HepG2 (cell line): ENCODE data around the gene FXYD4. TPM values are rescaled to one million over a fixed set of nuclear protein-coding genes. Genes with fewer than 3 reads are reported as not detected.

ENCODE experiments used
- CEBPB ChIP-seq: IDR thresholded peaks from 2 replicates; pipeline ENCODE4 v1.6.1; 2011; ENCODE audit warnings: low read depth, low read length, improper control_type of control experiment, borderline replicate concordance
- CEBPG ChIP-seq: IDR thresholded peaks from 2 replicates; pipeline ENCODE4 v1.6.1; 2016
- HDAC1 ChIP-seq: sonication (generic); formaldehyde crosslinking; IDR thresholded peaks from 2 replicates; pipeline ENCODE4 v1.5.1; 2020; ENCODE audit warnings: mild to moderate bottlenecking, missing genetic modification reagents
- HDAC2 ChIP-seq: sonication (generic); formaldehyde crosslinking; IDR thresholded peaks from 2 replicates; pipeline ENCODE4 v1.4.0; 2020; ENCODE audit warnings: missing genetic modification reagents
- JUNB ChIP-seq: sonication (generic); formaldehyde crosslinking; IDR thresholded peaks from 2 replicates; pipeline ENCODE4 v1.8.0; 2022; ENCODE audit warnings: missing genetic modification reagents, mild to moderate bottlenecking, borderline replicate concordance
- JUND ChIP-seq: sonication (generic); formaldehyde crosslinking; IDR thresholded peaks from 2 replicates; pipeline ENCODE4 v1.8.0; 2022; ENCODE audit warnings: mild to moderate bottlenecking, missing genetic modification reagents
- MED1 ChIP-seq: sonication (generic); formaldehyde crosslinking; IDR thresholded peaks from 2 replicates; pipeline ENCODE4 v1.4.0; 2020; ENCODE audit warnings: missing genetic modification reagents
- MEF2D ChIP-seq: sonication (generic); formaldehyde crosslinking; IDR thresholded peaks from 2 replicates; pipeline ENCODE4 v1.5.1; 2020; ENCODE audit warnings: mild to moderate bottlenecking, missing genetic modification reagents
- POLR2AphosphoS5 ChIP-seq: IDR thresholded peaks from 2 replicates; pipeline ENCODE4 v1.6.1; 2012; ENCODE audit warnings: low read depth, low read length
- RBM22 ChIP-seq: fragments of 200-400 bp; formaldehyde crosslinking; optimal IDR thresholded peaks from 2 replicates; pipeline ENCODE3; 2017; ENCODE audit warnings: mild to moderate bottlenecking, low read length, moderate library complexity
- RBM39 ChIP-seq: fragments of 200-400 bp; formaldehyde crosslinking; IDR thresholded peaks from one replicate; pipeline ENCODE4 v1.6.1; 2018; ENCODE audit warnings: antibody characterized with exemption, mild to moderate bottlenecking, low read depth, low read length; ENCODE audit not compliant: poor library complexity, severe bottlenecking
- SALL1 ChIP-seq: sonication (generic); formaldehyde crosslinking; IDR thresholded peaks from 2 replicates; pipeline ENCODE4 v1.8.0; 2022; ENCODE audit warnings: mild to moderate bottlenecking, missing genetic modification reagents
- SOX6 ChIP-seq, 2 experiments: fragments of 450-650 bp in 1 of 2; sonication (generic) in 1 of 2; formaldehyde crosslinking in 1 of 2; IDR thresholded peaks; 2 replicates each; pipeline versions ENCODE4 v1.4.0 to v1.6.1; 2017 to 2020; ENCODE audit warnings: antibody characterized with exemption in 1 of 2, mild to moderate bottlenecking in 1 of 2, missing genetic modification reagents in 1 of 2
- SP1 ChIP-seq, 2 experiments: fragments of 450-650 bp in 1 of 2; sonication (generic) in 1 of 2; formaldehyde crosslinking in 1 of 2; IDR thresholded peaks; 2 replicates each; pipeline versions ENCODE4 v1.4.0 to v1.6.1; 2016 to 2020; ENCODE audit warnings: missing genetic modification reagents in 1 of 2
- ZNF263 ChIP-seq: sonication (generic); formaldehyde crosslinking; IDR thresholded peaks from 2 replicates; pipeline ENCODE4 v1.4.0; 2020; ENCODE audit warnings: missing genetic modification reagents
- ZNF777 ChIP-seq: sonication (generic); formaldehyde crosslinking; IDR thresholded peaks from 2 replicates; pipeline ENCODE4 v1.4.0; 2020; ENCODE audit warnings: missing genetic modification reagents
- polyA plus RNA-seq, 8 experiments: library from polyadenylated mRNA; depleted of rRNA in 3 of 8; stranded (reverse) in 7 of 8; unstranded in 1 of 8; fragments of >200 nt; fragmentation: Illumina TruSeq in 4 of 8; extraction: Trizol in 4 of 8; gene quantifications; 2 replicates each; pipeline versions ENCODE4 v1.2.1 to v1.2.3, GENCODE V29; 2011 to 2016; ENCODE audit warnings: low read depth in 4 of 8, missing spikeins in 1 of 8, mixed read lengths in 1 of 8; ENCODE audit not compliant: insufficient read depth in 1 of 8
- total RNA-seq, 5 experiments: library from RNA; depleted of rRNA; stranded (reverse); fragments of >200 nt; fragmentation: Illumina TruSeq; extraction: Trizol; gene quantifications; 2 replicates each; pipeline ENCODE4 v1.2.3, GENCODE V29; 2016; ENCODE audit warnings: low read depth in 1 of 5
- TF ChIP-seq, protein P1 (sequence below): IDR thresholded peaks from 2 replicates; pipeline ENCODE4 v1.6.1; 2016; ENCODE audit warnings: missing genetic modification reagents, missing compliant biosample characterization
- TF ChIP-seq, protein P2 (sequence below): sonication (generic); formaldehyde crosslinking; IDR thresholded peaks from 2 replicates; pipeline ENCODE4 v1.4.0; 2020; ENCODE audit warnings: missing genetic modification reagents
- TF ChIP-seq, protein P3 (sequence below): sonication (generic); formaldehyde crosslinking; conservative IDR thresholded peaks from 2 replicates; pipeline ENCODE4 v1.8.0; 2022; ENCODE audit warnings: mild to moderate bottlenecking, moderate library complexity, missing genetic modification reagents
- TF ChIP-seq, protein P4 (sequence below): sonication (generic); formaldehyde crosslinking; IDR thresholded peaks from 2 replicates; pipeline ENCODE4 v1.5.0; 2020; ENCODE audit warnings: mild to moderate bottlenecking, missing genetic modification reagents, moderate library complexity

FXYD4 gene
- total and polyA plus RNA-seq, 2 of the 13 experiments (the other 11 are each of a cell fraction or from before 2014, with no cell fraction given): not detected

DNA sequence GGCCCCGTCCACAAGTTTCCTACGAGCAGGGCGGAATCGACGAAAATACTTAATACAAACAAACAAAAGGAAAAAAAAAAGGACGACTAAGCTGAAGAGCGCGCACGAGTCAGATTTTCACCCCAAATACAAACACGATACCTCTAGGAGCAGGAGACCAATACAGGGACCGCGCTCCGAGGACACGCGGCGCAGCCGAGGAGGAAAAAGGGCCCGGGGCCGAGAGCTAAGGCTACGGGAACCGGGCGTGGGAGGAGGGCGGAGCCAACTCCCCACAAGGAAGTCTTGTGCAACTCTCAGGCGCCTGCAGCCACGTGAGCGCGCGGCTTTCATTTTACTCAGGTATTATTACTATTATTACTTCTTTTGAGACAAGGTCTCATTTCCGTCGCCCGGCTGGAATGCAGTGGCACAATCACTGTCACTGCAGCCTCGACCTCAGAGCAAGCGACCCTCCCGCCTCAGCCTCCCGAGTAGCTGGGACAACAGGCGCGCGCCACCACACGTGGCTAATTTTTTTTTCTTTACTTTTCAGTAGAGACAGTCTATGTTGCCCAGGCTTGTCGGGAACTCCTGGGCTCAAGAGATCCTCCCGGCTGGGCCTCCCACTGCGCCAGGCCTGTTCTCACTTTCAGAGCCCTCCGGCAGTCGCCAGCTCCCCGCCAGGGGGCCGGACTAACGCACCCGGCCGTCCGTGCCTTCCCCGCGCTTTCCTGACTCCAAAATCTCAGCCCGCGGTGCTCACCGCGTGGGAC, 36.3 kb downstream of the FXYD4 start (continued):
- TF ChIP-seq, protein P1, sequence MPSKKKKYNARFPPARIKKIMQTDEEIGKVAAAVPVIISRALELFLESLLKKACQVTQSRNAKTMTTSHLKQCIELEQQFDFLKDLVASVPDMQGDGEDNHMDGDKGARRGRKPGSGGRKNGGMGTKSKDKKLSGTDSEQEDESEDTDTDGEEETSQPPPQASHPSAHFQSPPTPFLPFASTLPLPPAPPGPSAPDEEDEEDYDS: peak; percentile 76
- TF ChIP-seq SP1 (IDR thresholded peaks at IDR 0.05) (no peak), SP1 (CRISPR knock-in tag; IDR thresholded peaks at IDR 0.05) (peak; percentile 65), MED1 (peak; percentile 75), SALL1 (CRISPR knock-in tag) (peak; percentile 57; the same call in 1 of the 2 replicates), RBM22 (peak; percentile 81), POLR2AphosphoS5 (peak; percentile 95), CEBPG (CRISPR knock-in tag) (peak; percentile 96), MEF2D (CRISPR knock-in tag) (no peak), SOX6 (IDR thresholded peaks at IDR 0.05) (no peak), SOX6 (CRISPR knock-in tag; IDR thresholded peaks at IDR 0.05) (peak; percentile 58), CEBPB (peak; percentile 98), JUNB (CRISPR knock-in tag) (no peak), JUND (CRISPR knock-in tag) (no peak), ZNF777 (CRISPR knock-in tag) (peak; percentile 59), ZNF263 (peak; percentile 50; the same call in 1 of the 2 replicates), HDAC1 (CRISPR knock-in tag) (peak; percentile 76), HDAC2 (CRISPR knock-in tag) (peak; percentile 30; the same call in 1 of the 2 replicates), RBM39 (peak; percentile 80)
- TF ChIP-seq, protein P2, sequence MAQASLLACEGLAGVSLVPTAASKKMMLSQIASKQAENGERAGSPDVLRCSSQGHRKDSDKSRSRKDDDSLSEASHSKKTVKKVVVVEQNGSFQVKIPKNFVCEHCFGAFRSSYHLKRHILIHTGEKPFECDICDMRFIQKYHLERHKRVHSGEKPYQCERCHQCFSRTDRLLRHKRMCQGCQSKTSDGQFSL (CRISPR knock-in tag): peak; percentile 13; the same call in 1 of the 2 replicates
- TF ChIP-seq, protein P3, sequence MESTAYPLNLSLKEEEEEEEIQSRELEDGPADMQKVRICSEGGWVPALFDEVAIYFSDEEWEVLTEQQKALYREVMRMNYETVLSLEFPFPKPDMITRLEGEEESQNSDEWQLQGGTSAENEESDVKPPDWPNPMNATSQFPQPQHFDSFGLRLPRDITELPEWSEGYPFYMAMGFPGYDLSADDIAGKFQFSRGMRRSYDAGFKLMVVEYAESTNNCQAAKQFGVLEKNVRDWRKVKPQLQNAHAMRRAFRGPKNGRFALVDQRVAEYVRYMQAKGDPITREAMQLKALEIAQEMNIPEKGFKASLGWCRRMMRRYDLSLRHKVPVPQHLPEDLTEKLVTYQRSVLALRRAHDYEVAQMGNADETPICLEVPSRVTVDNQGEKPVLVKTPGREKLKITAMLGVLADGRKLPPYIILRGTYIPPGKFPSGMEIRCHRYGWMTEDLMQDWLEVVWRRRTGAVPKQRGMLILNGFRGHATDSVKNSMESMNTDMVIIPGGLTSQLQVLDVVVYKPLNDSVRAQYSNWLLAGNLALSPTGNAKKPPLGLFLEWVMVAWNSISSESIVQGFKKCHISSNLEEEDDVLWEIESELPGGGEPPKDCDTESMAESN: 0 out of 2 replicates have a peak, but pooled peaks have one; percentile 18
- TF ChIP-seq, protein P4, sequence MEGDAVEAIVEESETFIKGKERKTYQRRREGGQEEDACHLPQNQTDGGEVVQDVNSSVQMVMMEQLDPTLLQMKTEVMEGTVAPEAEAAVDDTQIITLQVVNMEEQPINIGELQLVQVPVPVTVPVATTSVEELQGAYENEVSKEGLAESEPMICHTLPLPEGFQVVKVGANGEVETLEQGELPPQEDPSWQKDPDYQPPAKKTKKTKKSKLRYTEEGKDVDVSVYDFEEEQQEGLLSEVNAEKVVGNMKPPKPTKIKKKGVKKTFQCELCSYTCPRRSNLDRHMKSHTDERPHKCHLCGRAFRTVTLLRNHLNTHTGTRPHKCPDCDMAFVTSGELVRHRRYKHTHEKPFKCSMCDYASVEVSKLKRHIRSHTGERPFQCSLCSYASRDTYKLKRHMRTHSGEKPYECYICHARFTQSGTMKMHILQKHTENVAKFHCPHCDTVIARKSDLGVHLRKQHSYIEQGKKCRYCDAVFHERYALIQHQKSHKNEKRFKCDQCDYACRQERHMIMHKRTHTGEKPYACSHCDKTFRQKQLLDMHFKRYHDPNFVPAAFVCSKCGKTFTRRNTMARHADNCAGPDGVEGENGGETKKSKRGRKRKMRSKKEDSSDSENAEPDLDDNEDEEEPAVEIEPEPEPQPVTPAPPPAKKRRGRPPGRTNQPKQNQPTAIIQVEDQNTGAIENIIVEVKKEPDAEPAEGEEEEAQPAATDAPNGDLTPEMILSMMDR (CRISPR knock-in tag): peak; percentile 59
